ENCODE measurements around the gene CEP20. TPM values are rescaled to one million over a fixed set of nuclear protein-coding genes. Genes with fewer than 3 reads are reported as not detected.

Gene CEP20
- total RNA-seq, 1 donor from 2014 or later: 30.6 TPM

DNA sequence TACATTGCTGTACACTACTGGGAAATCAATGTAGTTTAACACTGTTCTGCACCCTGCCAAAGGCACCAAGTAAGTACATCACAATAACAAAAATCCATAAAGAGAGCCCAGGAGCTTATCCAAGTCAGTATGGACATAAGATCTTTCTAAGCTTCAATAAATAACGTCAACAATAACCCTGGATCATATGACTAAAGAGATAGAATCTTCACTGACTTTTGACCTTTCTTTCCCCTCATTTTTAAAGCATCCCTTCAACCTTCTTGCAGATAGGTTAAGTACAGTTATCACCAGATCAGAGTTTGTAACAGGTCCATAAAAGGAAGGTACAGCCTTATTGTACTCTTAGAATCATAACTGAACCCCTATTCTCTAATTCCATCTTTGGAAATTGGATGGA is 2.3 kb downstream of the CEP20 start:
- Mint-ChIP-seq H3K27me3 (ENCODE audit: low read depth) (no peaks in the 10 kb centered on the region), H3K4me1 (peaks cover 29% of the 10 kb centered on the region), H3K27ac (ENCODE audit: unreplicated experiment) (no peak overlapping the region), H3K9me3 (no peaks in the 10 kb centered on the region), H3K4me3 (peak overlapping the region; percentile 54), H3K36me3 (ENCODE audit: low read depth) (no peaks in the 10 kb centered on the region)
- TF ChIP-seq, protein P1, sequence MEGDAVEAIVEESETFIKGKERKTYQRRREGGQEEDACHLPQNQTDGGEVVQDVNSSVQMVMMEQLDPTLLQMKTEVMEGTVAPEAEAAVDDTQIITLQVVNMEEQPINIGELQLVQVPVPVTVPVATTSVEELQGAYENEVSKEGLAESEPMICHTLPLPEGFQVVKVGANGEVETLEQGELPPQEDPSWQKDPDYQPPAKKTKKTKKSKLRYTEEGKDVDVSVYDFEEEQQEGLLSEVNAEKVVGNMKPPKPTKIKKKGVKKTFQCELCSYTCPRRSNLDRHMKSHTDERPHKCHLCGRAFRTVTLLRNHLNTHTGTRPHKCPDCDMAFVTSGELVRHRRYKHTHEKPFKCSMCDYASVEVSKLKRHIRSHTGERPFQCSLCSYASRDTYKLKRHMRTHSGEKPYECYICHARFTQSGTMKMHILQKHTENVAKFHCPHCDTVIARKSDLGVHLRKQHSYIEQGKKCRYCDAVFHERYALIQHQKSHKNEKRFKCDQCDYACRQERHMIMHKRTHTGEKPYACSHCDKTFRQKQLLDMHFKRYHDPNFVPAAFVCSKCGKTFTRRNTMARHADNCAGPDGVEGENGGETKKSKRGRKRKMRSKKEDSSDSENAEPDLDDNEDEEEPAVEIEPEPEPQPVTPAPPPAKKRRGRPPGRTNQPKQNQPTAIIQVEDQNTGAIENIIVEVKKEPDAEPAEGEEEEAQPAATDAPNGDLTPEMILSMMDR (conservative IDR thresholded peaks at IDR 0.05): no peak
- no peak for DNase-seq (ENCODE audit: low read depth, low spot score)

DNA sequence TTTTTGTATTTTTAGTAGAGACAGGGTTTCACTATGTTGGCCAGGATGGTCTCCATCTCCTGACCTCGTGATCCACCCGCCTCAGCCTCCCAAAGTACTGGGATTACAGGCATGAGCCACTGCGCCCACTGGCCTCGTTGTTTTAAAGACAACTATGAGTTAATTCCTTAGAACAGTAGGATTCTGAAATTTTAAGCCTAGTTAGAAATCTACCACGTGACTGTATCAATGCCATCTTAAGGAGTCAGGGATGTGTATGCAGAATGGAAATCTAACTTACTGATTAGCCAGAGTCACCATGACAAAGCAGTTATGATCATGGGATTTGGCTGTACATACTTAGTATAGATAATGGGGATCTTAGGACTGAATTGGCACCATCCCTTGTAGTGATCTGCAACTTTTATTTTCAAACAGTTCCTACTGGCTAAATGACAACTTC is 2.8 kb downstream of the CEP20 start:
- no peaks in the 10 kb centered on the region for H3K9me3 Mint-ChIP-seq
- no peaks in the 10 kb centered on the region for H3K27me3 Mint-ChIP-seq (ENCODE audit: low read depth)
- no peaks in the 10 kb centered on the region for H3K36me3 Mint-ChIP-seq (ENCODE audit: low read depth)
- TF ChIP-seq, protein P1 (conservative IDR thresholded peaks at IDR 0.05): no peak
- DNase-seq (ENCODE audit: low read depth, low spot score): no peak
- no peak overlapping the region for H3K27ac Mint-ChIP-seq (ENCODE audit: unreplicated experiment)
- peaks cover 29% of the 10 kb centered on the region for H3K4me1 Mint-ChIP-seq
- peak overlapping the region; percentile 54 for H3K4me3 Mint-ChIP-seq

DNA sequence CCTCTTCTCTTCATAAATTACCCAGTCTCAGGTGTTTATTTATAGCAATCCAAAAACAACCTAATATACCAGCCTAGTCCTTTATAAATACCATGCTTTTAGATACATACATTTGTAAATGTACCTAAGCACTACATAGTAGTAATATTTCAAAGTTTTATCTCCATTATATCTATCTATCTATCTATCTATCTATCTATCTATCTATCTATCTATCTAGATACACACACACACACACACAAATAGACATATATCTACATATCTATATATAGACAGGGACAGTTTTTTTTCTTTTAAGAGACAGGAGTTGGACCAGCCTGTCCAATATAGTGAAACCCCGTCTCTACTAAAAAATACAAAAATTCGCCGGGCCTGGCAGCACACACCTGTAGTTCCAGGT is 5.8 kb downstream of the CEP20 start:
- Mint-ChIP-seq H3K4me3 (peak overlapping the region; percentile 41), H3K4me1 (peaks cover 29% of the 10 kb centered on the region), H3K27me3 (ENCODE audit: low read depth) (no peaks in the 10 kb centered on the region), H3K27ac (ENCODE audit: unreplicated experiment) (no peak overlapping the region), H3K36me3 (ENCODE audit: low read depth) (no peaks in the 10 kb centered on the region), H3K9me3 (no peaks in the 10 kb centered on the region)
- TF ChIP-seq, protein P1 (conservative IDR thresholded peaks at IDR 0.05): no peak
- no peak for DNase-seq (ENCODE audit: low read depth, low spot score)

DNA sequence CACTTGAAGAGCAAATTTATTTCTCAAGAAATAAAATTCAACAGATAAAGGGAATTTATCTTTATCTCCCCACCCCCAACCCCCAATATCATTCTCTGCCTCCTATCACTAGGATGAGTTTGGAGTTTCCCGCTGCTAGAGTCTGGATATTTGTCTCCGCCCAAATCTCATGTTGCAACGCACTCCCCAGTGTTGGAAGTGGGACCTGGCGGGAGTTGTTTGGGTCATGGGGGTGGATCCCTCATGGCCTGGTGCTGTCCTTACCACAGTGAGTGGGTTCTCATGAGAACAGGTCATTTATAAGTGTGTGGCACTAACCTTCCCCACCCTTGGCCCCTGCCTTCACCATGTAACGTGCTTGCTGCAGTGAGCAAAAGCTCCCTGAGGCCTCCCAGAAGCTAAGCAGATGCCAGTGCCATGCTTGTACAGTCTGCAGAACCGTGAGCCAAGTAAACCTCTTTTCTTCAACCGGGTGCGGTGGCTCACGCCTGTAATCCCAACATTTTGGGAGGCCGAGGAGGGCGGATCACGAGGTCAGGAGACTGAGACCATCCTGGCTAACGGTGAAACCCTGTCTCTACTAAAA is 6.5 kb downstream of the CEP20 start:
- Mint-ChIP-seq H3K27ac (ENCODE audit: unreplicated experiment) (no peak overlapping the region), H3K4me3 (no peak overlapping the region), H3K27me3 (ENCODE audit: low read depth) (no peaks in the 10 kb centered on the region), H3K9me3 (no peaks in the 10 kb centered on the region), H3K4me1 (peaks cover 23% of the 10 kb centered on the region), H3K36me3 (ENCODE audit: low read depth) (no peaks in the 10 kb centered on the region)
- no peak for DNase-seq (ENCODE audit: low read depth, low spot score)
- TF ChIP-seq, protein P1 (conservative IDR thresholded peaks at IDR 0.05): no peak

DNA sequence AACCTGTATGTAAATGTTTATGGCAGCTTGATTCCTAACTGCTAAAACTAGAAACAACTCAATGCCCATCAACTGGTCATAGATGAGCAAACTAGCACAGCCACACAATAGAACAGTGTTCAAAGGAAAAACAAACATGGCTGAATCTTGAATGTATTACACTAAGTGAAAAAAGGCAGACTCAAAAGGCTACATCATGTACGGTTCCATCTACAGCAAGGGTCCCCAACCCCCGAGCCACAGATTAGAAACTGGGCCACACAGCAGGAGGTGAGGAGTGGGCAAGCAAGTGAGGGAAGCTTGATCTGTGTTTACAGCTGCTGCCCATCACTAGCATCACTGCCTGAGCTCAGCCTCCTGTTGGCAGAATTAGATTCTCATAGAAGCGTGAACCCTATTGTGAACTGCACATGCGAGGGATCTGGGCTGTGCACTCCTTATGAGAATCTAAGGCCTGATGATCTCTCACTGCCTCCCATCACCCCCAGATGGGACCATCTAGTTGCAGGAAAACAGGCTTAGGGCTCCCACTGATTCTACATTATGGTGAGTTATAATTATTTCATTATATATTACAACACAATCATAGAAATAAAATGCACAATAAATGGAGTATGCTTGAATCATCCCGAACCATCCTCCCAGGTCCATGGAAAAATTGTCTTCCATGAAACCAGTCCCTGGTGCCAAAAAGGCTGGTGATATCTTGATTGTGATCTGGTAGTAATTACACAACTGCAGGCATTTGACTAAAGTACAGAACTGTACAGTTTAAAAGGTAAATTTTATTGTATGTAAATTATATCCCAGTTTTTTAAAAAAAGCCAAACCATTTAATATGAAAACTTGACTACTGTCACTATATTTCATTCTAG is 7.7 kb downstream of the CEP20 start:
- no peaks in the 10 kb centered on the region for H3K27me3 Mint-ChIP-seq (ENCODE audit: low read depth)
- no peaks in the 10 kb centered on the region for H3K36me3 Mint-ChIP-seq (ENCODE audit: low read depth)
- no peak for DNase-seq (ENCODE audit: low read depth, low spot score)
- peaks cover 14% of the 10 kb centered on the region for H3K4me1 Mint-ChIP-seq
- no peaks in the 10 kb centered on the region for H3K9me3 Mint-ChIP-seq
- H3K4me3 Mint-ChIP-seq: no peak overlapping the region
- H3K27ac Mint-ChIP-seq (ENCODE audit: unreplicated experiment): no peak overlapping the region
- TF ChIP-seq, protein P1 (conservative IDR thresholded peaks at IDR 0.05): no peak

Data from neural crest cell (in vitro differentiated cells).